BLaER1 (cell line): ENCODE measurements around the gene RPS6KL1.

Experiments used
- H3K27ac ChIP-seq: shearing (Covaris generic); formaldehyde crosslinking; 2 replicates; pipeline ENCODE4 v1.8.1; 2022
- H3K27me3 ChIP-seq: shearing (Covaris generic); formaldehyde crosslinking; 2 replicates; pipeline ENCODE4 v1.8.1; 2022
- H3K36me3 ChIP-seq: shearing (Covaris generic); formaldehyde crosslinking; 2 replicates; pipeline ENCODE4 v1.8.1; 2022
- H3K4me1 ChIP-seq: shearing (Covaris generic); formaldehyde crosslinking; 2 replicates; pipeline ENCODE4 v1.8.1; 2022
- H3K4me2 ChIP-seq: shearing (Covaris generic); formaldehyde crosslinking; 2 replicates; pipeline ENCODE4 v1.8.1; 2022
- H3K4me3 ChIP-seq: shearing (Covaris generic); formaldehyde crosslinking; 2 replicates; pipeline ENCODE4 v1.8.1; 2022
- H3K9ac ChIP-seq: shearing (Covaris generic); formaldehyde crosslinking; 2 replicates; pipeline ENCODE4 v1.8.1; 2022
- H3K9me3 ChIP-seq: shearing (Covaris generic); formaldehyde crosslinking; 2 replicates; pipeline ENCODE4 v1.8.1; 2022
- H4K20me1 ChIP-seq: shearing (Covaris generic); formaldehyde crosslinking; 2 replicates; pipeline ENCODE4 v1.8.1; 2022
- Cebpa-rat ChIP-seq: shearing (Covaris generic); IDR thresholded peaks from 2 replicates; pipeline ENCODE4 v1.8.1; 2022

The RPS6KL1 gene

GRCh38 chr14:74924061-74924460 is 1.0 kb upstream of the RPS6KL1 start:
- Histone ChIP-seq H3K4me3 (no peak overlapping the region), H4K20me1 (no peaks in the 10 kb centered on the region), H3K27ac (no peak overlapping the region), H3K36me3 (peaks cover 11% of the 10 kb centered on the region), H3K9me3 (no peaks in the 10 kb centered on the region), H3K4me1 (peaks cover 23% of the 10 kb centered on the region), H3K4me2 (no peak overlapping the region), H3K9ac (no peak overlapping the region), H3K27me3 (no peaks in the 10 kb centered on the region)
- TF ChIP-seq Cebpa-rat, result no peak

GRCh38 chr14:74921987-74922751 is 891 bp downstream of the RPS6KL1 start:
- Histone ChIP-seq H3K4me3 (peak overlapping the region; percentile 90), H4K20me1 (no peaks in the 10 kb centered on the region), H3K36me3 (peaks cover 19% of the 10 kb centered on the region), H3K4me2 (peak overlapping the region; percentile 94), H3K27me3 (no peaks in the 10 kb centered on the region), H3K4me1 (peaks cover 22% of the 10 kb centered on the region), H3K9ac (peak overlapping the region; percentile 89), H3K9me3 (no peaks in the 10 kb centered on the region), H3K27ac (peak overlapping the region; percentile 92)
- TF ChIP-seq Cebpa-rat, result no peak

GRCh38 chr14:74921053-74921620 is 1.9 kb downstream of the RPS6KL1 start:
- H3K27me3 ChIP-seq, result no peaks in the 10 kb centered on the region
- no peaks in the 10 kb centered on the region for H3K9me3 ChIP-seq
- peaks cover 23% of the 10 kb centered on the region for H3K36me3 ChIP-seq
- no peak overlapping the region for H3K9ac ChIP-seq
- no peak overlapping the region for H3K4me3 ChIP-seq
- H3K4me2 ChIP-seq, result no peak overlapping the region
- H3K4me1 ChIP-seq, result peaks cover 22% of the 10 kb centered on the region
- no peak for TF ChIP-seq Cebpa-rat
- no peaks in the 10 kb centered on the region for H4K20me1 ChIP-seq
- no peak overlapping the region for H3K27ac ChIP-seq

GRCh38 chr14:74920281-74920680 is 2.8 kb downstream of the RPS6KL1 start:
- Histone ChIP-seq H3K27me3 (no peaks in the 10 kb centered on the region), H4K20me1 (no peaks in the 10 kb centered on the region), H3K4me2 (no peak overlapping the region), H3K4me3 (no peak overlapping the region), H3K36me3 (peaks cover 25% of the 10 kb centered on the region), H3K4me1 (peaks cover 22% of the 10 kb centered on the region), H3K9me3 (no peaks in the 10 kb centered on the region), H3K9ac (no peak overlapping the region), H3K27ac (no peak overlapping the region)
- TF ChIP-seq Cebpa-rat, result no peak

- TF ChIP-seq Cebpa-rat, result no peak
- no peak overlapping the region for H3K4me2 ChIP-seq
- H3K4me1 ChIP-seq, result peaks cover 22% of the 10 kb centered on the region
- H3K27me3 ChIP-seq, result no peaks in the 10 kb centered on the region
- no peak overlapping the region for H3K9ac ChIP-seq
- H3K4me3 ChIP-seq, result no peak overlapping the region
- no peak overlapping the region for H3K27ac ChIP-seq
- peaks cover 25% of the 10 kb centered on the region for H3K36me3 ChIP-seq
- no peaks in the 10 kb centered on the region for H4K20me1 ChIP-seq
- H3K9me3 ChIP-seq, result no peaks in the 10 kb centered on the region
Measured at GRCh38 chr14:74919421-74920165, 3.5 kb downstream of the RPS6KL1 start.

GRCh38 chr14:74918380-74918779 is 4.7 kb downstream of the RPS6KL1 start:
- H3K4me1 ChIP-seq, result peaks cover 14% of the 10 kb centered on the region
- H3K4me3 ChIP-seq, result no peak overlapping the region
- no peaks in the 10 kb centered on the region for H3K9me3 ChIP-seq
- H3K27me3 ChIP-seq, result no peaks in the 10 kb centered on the region
- H4K20me1 ChIP-seq, result no peaks in the 10 kb centered on the region
- no peak overlapping the region for H3K4me2 ChIP-seq
- TF ChIP-seq Cebpa-rat, result no peak
- peaks cover 25% of the 10 kb centered on the region for H3K36me3 ChIP-seq
- H3K27ac ChIP-seq, result no peak overlapping the region
- H3K9ac ChIP-seq, result no peak overlapping the region

GRCh38 chr14:74917646-74918081 is 5.4 kb downstream of the RPS6KL1 start:
- peaks cover 13% of the 10 kb centered on the region for H3K4me1 ChIP-seq
- H3K36me3 ChIP-seq, result peaks cover 25% of the 10 kb centered on the region
- TF ChIP-seq Cebpa-rat, result no peak
- H3K4me3 ChIP-seq, result no peak overlapping the region
- peak overlapping the region; percentile 38; the same call in 1 of the 2 replicates for H3K9ac ChIP-seq
- no peak overlapping the region for H3K27ac ChIP-seq
- no peak overlapping the region for H3K4me2 ChIP-seq
- H4K20me1 ChIP-seq, result no peaks in the 10 kb centered on the region
- no peaks in the 10 kb centered on the region for H3K27me3 ChIP-seq
- H3K9me3 ChIP-seq, result no peaks in the 10 kb centered on the region

GRCh38 chr14:74917178-74917543 is 5.9 kb downstream of the RPS6KL1 start:
- Histone ChIP-seq H3K27ac (no peak overlapping the region; the same call in 1 of the 2 replicates), H3K4me2 (no peak overlapping the region), H3K9me3 (no peaks in the 10 kb centered on the region), H3K4me1 (peaks cover 8% of the 10 kb centered on the region), H3K4me3 (no peak overlapping the region), H3K9ac (0 out of 2 replicates have a peak overlapping the region, but pooled peaks have one; percentile 35), H4K20me1 (no peaks in the 10 kb centered on the region), H3K27me3 (no peaks in the 10 kb centered on the region), H3K36me3 (peaks cover 25% of the 10 kb centered on the region)
- TF ChIP-seq Cebpa-rat, result no peak

GRCh38 chr14:74915826-74916225 is 7.2 kb downstream of the RPS6KL1 start:
- Histone ChIP-seq H3K36me3 (peaks cover 25% of the 10 kb centered on the region), H4K20me1 (no peaks in the 10 kb centered on the region), H3K4me3 (no peak overlapping the region), H3K9ac (no peak overlapping the region), H3K4me2 (no peak overlapping the region), H3K27me3 (no peaks in the 10 kb centered on the region), H3K27ac (0 out of 2 replicates have a peak overlapping the region, but pooled peaks have one; percentile 9), H3K4me1 (peaks cover 8% of the 10 kb centered on the region), H3K9me3 (no peaks in the 10 kb centered on the region)
- TF ChIP-seq Cebpa-rat, result no peak

- Histone ChIP-seq H3K9me3 (no peaks in the 10 kb centered on the region), H3K27me3 (no peaks in the 10 kb centered on the region), H4K20me1 (no peaks in the 10 kb centered on the region), H3K4me2 (no peak overlapping the region), H3K27ac (no peak overlapping the region), H3K36me3 (peaks cover 25% of the 10 kb centered on the region), H3K4me1 (peaks cover 12% of the 10 kb centered on the region), H3K9ac (no peak overlapping the region), H3K4me3 (no peak overlapping the region)
- TF ChIP-seq Cebpa-rat, result no peak
Measured at GRCh38 chr14:74915426-74915825, 7.6 kb downstream of the RPS6KL1 start.
